Spleen (tissue), 11 donors: Measurements from ENCODE around the gene ECD. TPM values are rescaled to one million over a fixed set of nuclear protein-coding genes. Genes with fewer than 3 reads are reported as not detected.
"Not testable (repeated sequence)": the region's sequence is repeated elsewhere in the genome, so short reads cannot be mapped to it uniquely, and the experiment has no call there.

ENCODE experiments used
- DNase-seq: peaks from one replicate; pipeline ENCODE4 v3.0.0-alpha.2; 2020
- H3K27ac ChIP-seq, 8 donors: fragments of 200-600 bp; sonication (generic) in 7 of 8; 1 replicate in 4 of 8; 2 replicates in 4 of 8; pipeline versions ENCODE4 v1.5.0 to v1.8.0; 2016 to 2021; ENCODE audit warnings: inconsistent platforms in 4 of 8, mild to moderate bottlenecking in 4 of 8, moderate library complexity in 1 of 8
- H3K27me3 ChIP-seq, 7 donors: fragments of 200-600 bp; sonication (generic) in 6 of 7; replicated peaks in 1 of 7; 1 replicate in 4 of 7; 2 replicates in 3 of 7; pipeline versions ENCODE4 v1.5.0 to v1.8.0; 2016 to 2021; ENCODE audit warnings: inconsistent platforms in 3 of 7, mild to moderate bottlenecking in 1 of 7
- H3K36me3 ChIP-seq, 6 donors: fragments of 200-600 bp; sonication (generic) in 5 of 6; 1 replicate in 4 of 6; 2 replicates in 2 of 6; pipeline versions ENCODE4 v1.5.0 to v1.8.0; 2016 to 2021; ENCODE audit warnings: inconsistent platforms in 2 of 6
- H3K4me1 ChIP-seq, 6 donors: fragments of 200-600 bp; sonication (generic) in 5 of 6; 1 replicate in 3 of 6; 2 replicates in 3 of 6; pipeline versions ENCODE4 v1.5.0 to v1.8.0; 2016 to 2021; ENCODE audit warnings: inconsistent platforms in 3 of 6
- H3K4me3 ChIP-seq, 8 donors: fragments of 200-600 bp; sonication (generic) in 7 of 8; 1 replicate in 4 of 8; 2 replicates in 4 of 8; pipeline versions ENCODE4 v1.5.0 to v1.8.0; 2016 to 2021; ENCODE audit warnings: inconsistent platforms in 4 of 8, mild to moderate bottlenecking in 4 of 8, moderate library complexity in 2 of 8
- H3K9me3 ChIP-seq, 8 donors: fragments of 200-600 bp; sonication (generic) in 7 of 8; 1 replicate in 4 of 8; 2 replicates in 4 of 8; pipeline versions ENCODE4 v1.5.0 to v1.8.0; 2016 to 2021; ENCODE audit warnings: inconsistent platforms in 4 of 8
- CTCF ChIP-seq, 11 experiments: fragments of 200-600 bp in 7 of 11; fragments of 450-650 bp in 4 of 11; sonication (generic) in 4 of 11; IDR thresholded peaks in 8 of 11; conservative IDR thresholded peaks in 3 of 11; 1 replicate in 7 of 11; 2 replicates in 4 of 11; pipeline versions ENCODE4 v1.4.0 to v1.8.0; 2016 to 2021; ENCODE audit warnings: antibody characterized with exemption in 11 of 11, inconsistent platforms in 4 of 11, mild to moderate bottlenecking in 1 of 11
- POLR2A ChIP-seq, 3 donors: fragments of 450-650 bp; IDR thresholded peaks; one replicate each; pipeline ENCODE4 v1.5.1; 2017; ENCODE audit warnings: antibody characterized with exemption in 3 of 3, mild to moderate bottlenecking in 1 of 3
- POLR2AphosphoS5 ChIP-seq, 3 donors: sonication (generic); formaldehyde crosslinking; IDR thresholded peaks; one replicate each; pipeline ENCODE4 v1.5.1; 2017; ENCODE audit warnings: antibody characterized with exemption in 3 of 3
- WGBS, 5 donors: extraction: QIAGEN DNeasy Blood & Tissue Kit in 3 of 5; methylation state at CpG; one replicate each; pipeline versions ENCODE4 v1.1.5 to v1.1.7; 2013 to 2018; 5-methylcytosine and 5-hydroxymethylcytosine counted together
- intact Hi-C: fragments of 100-400 bp; cut with DNase I; formaldehyde crosslinking; loops from one replicate; pipeline ENCODE4 v1.15.0; 2023; ENCODE audit warnings: low total_unique reads
- polyA plus RNA-seq, 3 donors: library from polyadenylated mRNA; stranded (reverse); fragments of 200-250 nt; gene quantifications; one replicate each; pipeline ENCODE4 v1.2.1, GENCODE V29; 2013
- total RNA-seq, 7 donors: library from RNA; depleted of rRNA in 3 of 7; stranded (reverse); fragments of >200 nt in 3 of 7; fragmentation: NEBNext Ultra II Directional in 4 of 7; extraction: Animal tissue kit (Norgen Biotek cat#: 25700) in 4 of 7; gene quantifications; one replicate each; pipeline versions ENCODE4 v1.1.0 to v1.2.1, GENCODE V29; 2016 to 2021
- donor health status: healthy with polysubstance abuse.
- donor health status: DM: no; HTN: no; CAD: no; lungs with moderate emphysema.
- donor health status: DM: no; HTN: no; CAD: no.
- donor health status: Bipolar disorder and iron deficiency.
- donor health status: healthy.
- donor health status: DM: no; HTN: no; CAD: no.
- donor health status: DM: yes; HTN: yes; CAD: no.

Gene ECD
- total and polyA plus RNA-seq, 10 donors, result 7.3 to 37.8 (median 28.1) TPM

GRCh38 chr10:73156054-73156453 is 11.8 kb downstream of the ECD start:
- Histone ChIP-seq H3K4me3 (no peak overlapping the region), H3K27ac (no peak overlapping the region), H3K9me3 (no peaks in the 10 kb centered on the region), H3K4me1 (peaks cover 0 to 18% (median 8%) of the 10 kb centered on the region in 6 donors), H3K27me3 (no peaks in the 10 kb centered on the region), H3K36me3 (peaks cover 7 to 96% (median 79%) of the 10 kb centered on the region in 6 donors)
- intact Hi-C loops, result no loop called here
- DNase-seq, result no peak
- TF ChIP-seq POLR2AphosphoS5 (IDR thresholded peaks at IDR 0.05) (no peak), POLR2A (IDR thresholded peaks at IDR 0.05) (no peak), CTCF (IDR thresholded peaks at IDR 0.05 in 8 of 11, conservative IDR thresholded peaks at IDR 0.05 in 3 of 11) (no peak)
- 83 to 96% (median 91%) methylated on average over 3 of the region's 3 CpGs for WGBS, 5 donors

- no peaks in the 10 kb centered on the region for H3K27me3 ChIP-seq
- TF ChIP-seq POLR2AphosphoS5 (IDR thresholded peaks at IDR 0.05) (no peak), POLR2A (IDR thresholded peaks at IDR 0.05) (no peak), CTCF (IDR thresholded peaks at IDR 0.05 in 8 of 11, conservative IDR thresholded peaks at IDR 0.05 in 3 of 11) (no peak)
- H3K36me3 ChIP-seq, result peaks cover 4 to 99% (median 78%) of the 10 kb centered on the region in 6 donors
- 95 to 98% (median 98%) methylated on average over 3 of the region's 3 CpGs for WGBS, 5 donors
- no peaks in the 10 kb centered on the region for H3K4me1 ChIP-seq
- H3K4me3 ChIP-seq, result no peak overlapping the region
- no peak for DNase-seq
- no peak overlapping the region for H3K27ac ChIP-seq
- intact Hi-C loops, result no loop called here
- H3K9me3 ChIP-seq, result no peaks in the 10 kb centered on the region
Observed at GRCh38 chr10:73152009-73152408, 15.8 kb downstream of the ECD start.

GRCh38 chr10:73150633-73151413 is 17.0 kb downstream of the ECD start:
- intact Hi-C loops, H3K27me3 ChIP-seq, H3K9me3 ChIP-seq, H3K4me1 ChIP-seq, H3K27ac ChIP-seq, DNase-seq, H3K4me3 ChIP-seq: not testable (repeated sequence)
- 73 to 97% (median 94%) methylated on average over 6 to 8 of the region's 8 CpGs for WGBS, 5 donors
- peaks cover 3 to 99% (median 78%) of the 10 kb centered on the region in 6 donors for H3K36me3 ChIP-seq

GRCh38 chr10:73141603-73142002 is 26.2 kb downstream of the ECD start:
- no peaks in the 10 kb centered on the region for H3K9me3 ChIP-seq
- no peak overlapping the region for H3K4me3 ChIP-seq
- WGBS, 5 donors, result 86 to 92% (median 90%) methylated on average over 3 of the region's 3 CpGs
- TF ChIP-seq POLR2AphosphoS5 (IDR thresholded peaks at IDR 0.05) (no peak), CTCF (IDR thresholded peaks at IDR 0.05 in 8 of 11, conservative IDR thresholded peaks at IDR 0.05 in 3 of 11) (no peak), POLR2A (IDR thresholded peaks at IDR 0.05) (no peak)
- DNase-seq, result no peak
- peaks cover 3 to 100% (median 95%) of the 10 kb centered on the region in 6 donors for H3K36me3 ChIP-seq
- H3K27me3 ChIP-seq, result no peaks in the 10 kb centered on the region
- no peaks in the 10 kb centered on the region for H3K4me1 ChIP-seq
- intact Hi-C loops, result no loop called here
- H3K27ac ChIP-seq, result no peak overlapping the region
